Small intestine (tissue), 7 donors: ENCODE measurements around the gene GAS2L3. TPM values are rescaled to one million over a fixed set of nuclear protein-coding genes. Genes with fewer than 3 reads are reported as not detected.

Experiments used
- DNase-seq, 2 donors: peaks; one replicate each; pipeline versions ENCODE4 v3.0.0 to v3.0.0-alpha.2; 2013
- FAIRE-seq: peaks from 2 replicates; lab custom pipeline; 2012; peaks lifted over from hg19 to GRCh38; lab: Jason Lieb, UNC
- H3K27ac ChIP-seq, 3 donors: one replicate each; pipeline ENCODE4 v1.5.1; 2013; ENCODE audit warnings: low read length in 2 of 3, mild to moderate bottlenecking in 2 of 3, control low read depth in 1 of 3, inconsistent platforms in 1 of 3, low read depth in 1 of 3, moderate library complexity in 1 of 3
- H3K27me3 ChIP-seq, 3 donors: one replicate each; pipeline ENCODE4 v1.6.1; 2013; ENCODE audit warnings: low read length in 3 of 3, inconsistent platforms in 1 of 3; ENCODE audit not compliant: control insufficient read depth in 3 of 3, insufficient read depth in 3 of 3
- H3K36me3 ChIP-seq, 3 donors: one replicate each; pipeline ENCODE4 v1.6.1; 2013; ENCODE audit warnings: low read length in 3 of 3, inconsistent platforms in 1 of 3, low read depth in 1 of 3, mild to moderate bottlenecking in 1 of 3, moderate library complexity in 1 of 3; ENCODE audit not compliant: control insufficient read depth in 3 of 3, insufficient read depth in 2 of 3
- H3K4me1 ChIP-seq, 3 donors: one replicate each; pipeline ENCODE4 v1.6.1; 2013; ENCODE audit warnings: low read length in 2 of 3, inconsistent platforms in 1 of 3, low read depth in 1 of 3, mild to moderate bottlenecking in 1 of 3, moderate library complexity in 1 of 3; ENCODE audit not compliant: control insufficient read depth in 3 of 3, insufficient read depth in 2 of 3
- H3K4me3 ChIP-seq, 3 donors: one replicate each; pipeline ENCODE4 v1.5.1; 2013; ENCODE audit warnings: low read length in 3 of 3, control low read depth in 1 of 3, inconsistent platforms in 1 of 3, low read depth in 1 of 3, mild to moderate bottlenecking in 1 of 3, moderate library complexity in 1 of 3
- H3K9me3 ChIP-seq, 2 donors: one replicate each; pipeline ENCODE4 v1.6.1; 2013; ENCODE audit warnings: low read depth in 1 of 2, low read length in 1 of 2; ENCODE audit not compliant: control insufficient read depth in 2 of 2, insufficient read depth in 1 of 2
- WGBS, 3 donors: extraction: QIAGEN DNeasy Blood & Tissue Kit; methylation state at CpG; one replicate each; pipeline ENCODE4 v1.1.7; 2013; 5-methylcytosine and 5-hydroxymethylcytosine counted together
- polyA plus RNA-seq, 4 donors: library from polyadenylated mRNA; stranded (reverse) in 3 of 4; unstranded in 1 of 4; fragments of 200-250 nt in 3 of 4; fragments of 120-200 nt in 1 of 4; gene quantifications; one replicate each; pipeline versions ENCODE4 v1.2.1 to v1.2.3, GENCODE V29; 2013
- donor health status: healthy with polysubstance abuse.
- donor health status: control.
- donor health status: control.
- donor health status: Bipolar disorder and iron deficiency.
- donor health status: healthy.

The GAS2L3 gene
- polyA plus RNA-seq, 4 donors = 2.2 to 37.4 (median 4.5) TPM

DNA sequence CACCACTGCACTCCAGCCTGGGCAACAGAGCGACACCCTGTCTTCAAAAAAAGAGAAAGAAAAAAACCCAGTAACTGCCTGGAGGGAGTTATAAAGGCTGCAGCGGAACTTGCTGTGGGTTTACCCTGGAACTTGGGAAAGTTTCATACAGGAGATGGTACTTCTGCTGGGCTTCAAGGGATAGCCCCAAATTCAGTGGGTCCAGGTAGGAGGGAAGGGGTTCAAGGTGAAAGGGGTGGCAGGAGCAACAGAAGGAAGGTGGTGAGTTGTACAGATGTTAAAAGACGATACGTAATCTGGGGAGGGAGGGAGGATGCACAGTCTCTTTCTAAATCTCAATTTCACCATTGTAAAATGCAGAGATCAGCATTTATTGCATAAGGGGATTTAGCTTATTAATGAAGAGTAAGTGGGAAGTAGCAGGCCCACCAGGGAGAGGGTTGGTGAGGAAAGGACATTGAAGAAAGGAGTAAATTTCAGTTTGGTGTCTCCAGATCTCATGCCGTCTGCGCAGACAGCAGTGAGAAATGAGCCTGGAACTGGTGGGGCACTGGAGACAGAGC lies 8.5 kb upstream of the GAS2L3 start:
- Histone ChIP-seq H3K4me1 (no peaks in the 10 kb centered on the region), H3K36me3 (peaks cover 0 to 7% (median 0%) of the 10 kb centered on the region in 3 donors), H3K4me3 (no peak overlapping the region), H3K27me3 (no peaks in the 10 kb centered on the region), H3K27ac (no peak overlapping the region), H3K9me3 (no peaks in the 10 kb centered on the region)
- DNase-seq (no peak), FAIRE-seq (no peak)
- WGBS, 3 donors = 83 to 97% (median 90%) methylated on average over 6 of the region's 6 CpGs

DNA sequence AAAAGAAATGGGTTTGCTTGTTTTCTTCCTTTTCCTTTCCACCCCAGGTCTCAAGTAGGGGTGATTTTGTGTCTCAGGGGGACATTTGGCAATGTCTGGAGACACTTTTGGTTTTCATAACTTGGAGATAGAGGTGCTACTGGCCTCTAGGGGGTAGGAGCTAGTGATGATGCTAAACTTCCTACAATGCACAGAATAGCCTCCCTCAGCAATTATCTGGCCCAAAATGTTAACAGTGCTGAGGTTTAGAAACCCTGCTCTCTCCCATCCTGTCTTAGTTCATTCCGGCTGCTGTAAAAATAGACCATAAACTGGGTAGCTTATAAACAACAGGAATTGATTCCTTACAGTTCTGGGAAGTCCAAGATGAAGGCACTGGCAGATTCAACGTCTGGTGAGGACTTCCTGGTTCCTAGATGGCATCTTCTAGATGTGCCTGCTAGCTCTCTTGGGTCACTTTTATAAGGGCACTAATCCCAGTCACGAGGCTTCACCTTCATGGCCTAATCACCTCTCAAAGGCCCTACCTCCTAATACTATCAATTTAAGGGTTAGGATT lies 7.4 kb upstream of the GAS2L3 start:
- no peaks in the 10 kb centered on the region for H3K27me3 ChIP-seq
- DNase-seq (no peak), FAIRE-seq (no peak)
- H3K9me3 ChIP-seq = no peaks in the 10 kb centered on the region
- no peak overlapping the region for H3K4me3 ChIP-seq
- no peaks in the 10 kb centered on the region for H3K4me1 ChIP-seq
- no peak overlapping the region for H3K27ac ChIP-seq
- H3K36me3 ChIP-seq = no peaks in the 10 kb centered on the region
- WGBS, 3 donors = 49 to 64% (median 57%) methylated on average over 3 of the region's 3 CpGs

DNA sequence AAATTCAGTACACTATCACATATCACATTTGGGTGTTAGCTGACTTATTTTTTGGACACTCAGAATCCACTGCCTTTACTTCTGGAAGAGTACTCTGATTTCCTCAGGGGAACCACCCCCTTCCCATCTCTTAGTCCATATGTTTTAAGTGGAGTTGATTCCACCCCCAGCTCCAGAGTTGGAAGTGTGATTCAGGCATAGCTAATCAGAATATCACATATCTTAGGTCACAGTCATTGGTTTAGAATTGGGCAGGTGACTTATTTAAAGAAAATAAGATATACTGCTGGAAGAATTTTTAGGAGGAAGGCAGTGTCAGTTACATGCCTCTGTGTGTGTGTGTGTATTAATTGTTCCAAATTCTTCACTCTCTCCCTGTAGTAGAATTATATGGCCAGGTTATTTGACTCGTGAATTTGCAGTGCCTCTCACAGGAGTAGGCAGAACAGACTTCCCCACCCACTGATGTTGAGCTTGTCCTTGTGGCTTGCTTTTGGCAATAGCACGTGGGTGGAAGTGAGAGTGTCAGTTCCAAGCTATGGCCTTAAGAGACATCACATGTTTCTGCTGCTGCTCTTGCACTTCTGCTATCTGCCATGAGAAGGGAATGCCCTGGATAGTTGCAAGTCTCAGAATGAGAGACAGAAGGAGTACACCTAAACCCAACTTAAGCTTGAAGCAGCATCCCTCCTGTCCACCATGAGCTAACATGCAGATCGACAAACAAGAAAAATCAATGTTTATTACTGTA lies 6.4 kb upstream of the GAS2L3 start:
- 28 to 43% (median 35%) methylated on average over 3 of the region's 3 CpGs for WGBS, 3 donors
- no peak for DNase-seq
- FAIRE-seq = no peak
- Histone ChIP-seq H3K4me1 (no peaks in the 10 kb centered on the region), H3K9me3 (no peaks in the 10 kb centered on the region), H3K27me3 (no peaks in the 10 kb centered on the region), H3K27ac (no peak overlapping the region), H3K36me3 (no peaks in the 10 kb centered on the region), H3K4me3 (no peak overlapping the region)

DNA sequence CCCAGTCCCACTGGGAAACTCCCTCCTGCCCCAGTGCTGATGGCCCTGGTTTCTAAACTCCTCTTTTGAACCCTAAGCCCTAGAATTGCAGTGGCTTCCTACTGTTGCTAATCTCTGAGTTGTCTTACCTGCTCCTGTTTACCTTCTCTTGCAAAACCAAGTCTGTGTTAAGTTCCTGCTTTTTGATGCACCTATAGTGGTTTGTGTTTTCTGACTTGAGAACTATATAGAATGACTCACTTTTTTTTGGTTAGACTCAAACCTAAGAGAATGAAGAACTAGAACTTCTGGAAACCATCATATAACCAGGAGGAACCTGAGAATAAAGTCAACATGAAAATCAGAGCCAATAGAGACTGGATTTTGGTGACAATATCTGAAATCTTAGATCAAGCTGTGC lies 5.5 kb upstream of the GAS2L3 start:
- Histone ChIP-seq H3K4me3 (no peak overlapping the region), H3K27ac (no peak overlapping the region), H3K27me3 (no peaks in the 10 kb centered on the region), H3K9me3 (no peaks in the 10 kb centered on the region), H3K4me1 (peaks cover 0 to 2% (median 0%) of the 10 kb centered on the region in 3 donors), H3K36me3 (no peaks in the 10 kb centered on the region)
- no peak for DNase-seq
- FAIRE-seq = no peak

DNA sequence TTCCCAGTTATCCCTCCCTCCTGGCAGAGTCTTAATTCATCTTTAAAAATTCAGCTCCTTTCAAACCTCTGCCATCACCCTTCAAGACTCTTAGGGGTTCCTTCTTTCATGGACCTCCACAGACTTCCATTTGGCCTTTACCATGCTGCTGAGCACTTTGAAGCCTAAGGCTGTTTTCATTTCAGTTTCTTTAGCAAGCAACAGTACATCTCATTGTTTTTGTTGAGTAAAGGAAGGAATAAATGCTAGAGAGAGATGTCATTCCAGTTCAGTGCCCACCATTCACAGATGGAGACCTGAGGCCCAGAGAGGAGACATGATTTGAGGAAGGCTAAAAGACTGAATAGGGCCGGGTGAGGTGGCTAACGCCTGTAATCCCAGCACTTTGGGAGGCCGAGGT lies 1.3 kb upstream of the GAS2L3 start:
- no peaks in the 10 kb centered on the region for H3K9me3 ChIP-seq
- DNase-seq (no peak), FAIRE-seq (no peak)
- no peaks in the 10 kb centered on the region for H3K36me3 ChIP-seq
- 92 to 95% (median 92%) methylated on average over 3 of the region's 3 CpGs for WGBS, 3 donors
- no peak overlapping the region for H3K27ac ChIP-seq
- H3K27me3 ChIP-seq = no peaks in the 10 kb centered on the region
- peaks cover 0 to 9% (median 0%) of the 10 kb centered on the region in 3 donors for H3K4me1 ChIP-seq
- H3K4me3 ChIP-seq = no peak overlapping the region

DNA sequence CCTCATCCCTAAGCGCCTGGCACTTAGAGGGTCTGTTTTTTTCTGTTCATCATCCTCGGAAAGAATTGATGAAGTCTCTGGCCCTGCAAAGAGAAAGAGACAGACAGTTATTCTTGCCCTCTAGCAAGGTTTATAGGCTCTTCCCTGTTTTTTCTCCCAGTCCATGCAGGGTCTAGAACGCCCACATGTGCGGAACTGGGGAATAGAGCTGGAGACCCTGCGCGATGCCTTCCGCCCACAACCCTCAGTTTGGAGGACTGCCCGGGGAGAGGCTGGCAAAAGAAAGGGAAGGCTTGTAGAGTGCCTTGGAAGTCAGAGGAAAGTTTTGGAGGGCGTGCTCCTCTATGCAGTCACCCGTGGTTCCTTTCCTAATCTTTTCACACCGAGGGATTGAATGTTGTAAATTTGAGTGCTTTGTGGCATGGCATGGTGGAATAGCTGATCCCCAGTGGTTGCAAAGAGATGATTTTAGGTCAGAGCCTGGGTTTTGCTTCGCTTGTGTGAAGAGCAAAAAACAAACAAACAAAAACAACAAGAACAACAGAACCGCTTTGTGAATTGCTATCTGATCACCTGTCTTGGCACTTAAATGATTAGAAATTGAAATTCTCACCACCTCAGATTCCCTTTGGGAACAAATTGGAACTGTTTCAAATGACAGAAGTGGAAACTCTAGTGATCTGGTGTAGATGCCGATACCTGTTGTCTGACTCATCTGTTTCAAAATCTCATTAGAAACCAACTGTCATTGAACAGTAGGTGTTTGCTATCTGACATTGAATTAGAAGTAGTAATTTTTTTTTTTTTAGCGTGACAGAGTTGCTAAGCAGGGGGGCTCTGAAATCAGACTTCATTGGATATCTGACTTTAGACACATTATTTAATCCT lies 947 bp downstream of the GAS2L3 start:
- peaks cover 0 to 9% (median 0%) of the 10 kb centered on the region in 3 donors for H3K4me1 ChIP-seq
- DNase-seq (peak in 1 of 2 donors; percentile 17), FAIRE-seq (no peak)
- WGBS, 3 donors = 6 to 14% (median 9%) methylated on average over 15 of the region's 15 CpGs
- peak overlapping the region; percentile 52 to 91 (median 68) for H3K4me3 ChIP-seq
- peaks cover 0 to 3% (median 0%) of the 10 kb centered on the region in 3 donors for H3K36me3 ChIP-seq
- peak overlapping the region in 1 of 3 donors; percentile 88 for H3K27ac ChIP-seq
- H3K27me3 ChIP-seq = no peaks in the 10 kb centered on the region
- no peaks in the 10 kb centered on the region for H3K9me3 ChIP-seq

DNA sequence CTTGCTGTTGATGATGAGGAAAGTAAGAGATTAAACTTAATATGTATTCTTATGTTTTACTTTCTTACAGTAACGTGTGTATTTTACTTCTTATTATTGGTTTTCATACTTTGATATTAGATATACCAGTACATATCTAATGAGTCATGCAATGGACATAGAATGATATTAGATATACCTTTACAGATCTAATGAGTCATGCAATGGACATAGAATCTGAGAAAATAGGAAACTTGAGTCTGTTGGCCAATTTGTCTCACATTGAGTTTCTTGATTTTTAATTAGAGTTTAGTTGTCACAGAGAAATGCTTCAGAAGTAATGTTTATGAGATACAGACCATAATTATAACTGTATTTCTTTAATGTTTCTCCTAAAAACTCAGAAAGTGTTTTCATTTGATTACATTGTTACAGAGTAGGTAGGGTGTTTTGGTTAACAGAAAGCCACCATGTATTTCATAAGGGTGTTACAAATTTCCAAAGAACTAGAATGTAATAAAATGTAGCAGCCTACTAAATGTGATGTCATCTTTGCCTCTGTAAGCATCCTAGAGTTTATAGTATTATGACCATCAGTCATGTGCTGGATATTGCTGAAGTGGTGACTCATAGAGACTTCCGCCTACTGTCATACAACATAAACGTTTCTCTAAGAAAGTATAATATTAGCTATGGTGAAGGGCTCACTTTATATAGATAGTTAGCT lies 3.0 kb downstream of the GAS2L3 start:
- WGBS, 3 donors = 37 to 55% (median 49%) methylated on average over 3 of the region's 3 CpGs
- DNase-seq (peak; percentile 54 to 86), FAIRE-seq (no peak)
- H3K36me3 ChIP-seq = peaks cover 0 to 3% (median 0%) of the 10 kb centered on the region in 3 donors
- no peaks in the 10 kb centered on the region for H3K9me3 ChIP-seq
- peak overlapping the region in 1 of 3 donors; percentile 51 for H3K27ac ChIP-seq
- no peaks in the 10 kb centered on the region for H3K27me3 ChIP-seq
- peaks cover 0 to 9% (median 0%) of the 10 kb centered on the region in 3 donors for H3K4me1 ChIP-seq
- H3K4me3 ChIP-seq = no peak overlapping the region
